C4-2B (cell line): ENCODE measurements around the gene CLSTN3.

Source experiments
- CTCF ChIP-seq: fragments of 450-650 bp; conservative IDR thresholded peaks from 2 replicates; pipeline ENCODE4 v1.5.1; 2017; ENCODE audit warnings: mild to moderate bottlenecking
- ZFX ChIP-seq: fragments of 450-650 bp; IDR thresholded peaks from 2 replicates; pipeline ENCODE4 v1.6.1; 2017

GRCh38 chr12:7145671-7146070 lies 15.5 kb downstream of the CLSTN3 start:
- TF ChIP-seq CTCF = no peak
- no peak for TF ChIP-seq ZFX
